Measurements from ENCODE around the gene DLG1. TPM values are rescaled to one million over a fixed set of nuclear protein-coding genes. Genes with fewer than 3 reads are reported as not detected.

Gene DLG1
- total RNA-seq, 2 donors from 2014 or later: 59.0 to 98.2 TPM

DNA sequence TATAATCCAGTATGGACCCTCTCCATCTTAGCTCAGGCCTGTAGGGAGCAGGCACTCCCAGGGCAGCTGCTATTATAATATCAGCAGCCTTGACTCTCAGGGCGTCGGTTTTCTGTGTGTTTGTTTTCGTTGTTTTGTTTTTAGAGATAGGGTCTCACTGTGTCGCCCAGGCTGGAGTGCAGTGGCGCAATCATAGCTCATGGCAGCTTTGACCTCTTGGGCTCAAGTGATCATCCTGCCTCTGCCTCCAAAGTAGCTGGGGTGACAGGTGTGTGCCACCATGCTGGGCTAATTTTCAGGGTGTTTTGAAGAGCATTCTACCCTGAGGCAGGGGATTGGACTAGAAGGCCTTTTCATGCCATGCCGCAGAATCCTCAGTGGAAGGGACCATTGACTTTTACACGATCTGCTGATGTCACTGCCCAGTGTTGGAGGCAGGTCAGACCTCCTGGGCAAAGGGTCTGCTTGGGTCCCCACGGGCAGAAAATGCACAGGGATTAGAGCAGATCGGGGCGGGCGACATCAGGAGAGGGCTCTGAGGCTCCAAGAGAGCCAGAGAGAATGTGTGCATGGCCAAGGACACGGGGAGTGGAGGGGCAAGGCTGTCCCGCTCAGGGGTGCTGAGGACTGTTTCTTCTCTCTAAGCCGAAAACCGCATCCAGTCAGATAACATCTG is 276.5 kb downstream of the DLG1 start:
- H3K27me3 ChIP-seq (replicated peaks; ENCODE audit: insufficient read depth): no peaks in the 10 kb centered on the region

DNA sequence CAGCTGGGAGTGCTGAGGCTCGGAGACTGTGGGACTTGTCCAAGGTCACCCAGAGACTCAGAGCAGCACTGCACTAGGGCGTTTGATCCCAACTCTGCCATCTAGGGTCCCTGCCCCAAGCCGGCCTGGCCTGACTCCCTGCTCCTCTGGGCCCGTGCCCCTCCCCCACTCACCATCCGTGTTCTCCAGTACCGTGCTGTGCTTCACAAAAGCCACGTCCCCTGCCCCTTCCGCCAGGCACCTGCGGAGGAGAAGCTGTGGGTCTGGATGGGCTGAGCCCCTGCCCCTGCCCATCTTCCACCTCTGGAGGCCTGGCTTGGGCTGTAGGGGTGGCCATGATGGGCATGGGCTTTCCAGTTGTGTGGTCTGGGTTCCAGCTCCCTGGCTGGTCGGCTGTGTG is 277.2 kb downstream of the DLG1 start:
- TF ChIP-seq POLR2AphosphoS5 (IDR thresholded peaks at IDR 0.05) (no peak), POLR2A (IDR thresholded peaks at IDR 0.05) (no peak), CTCF (IDR thresholded peaks at IDR 0.05) (no peak)
- WGBS: 83% methylated on average over 10 of the region's 10 CpGs
- intact Hi-C loops (cut with DNase I): no loop called here
- Histone ChIP-seq H3K4me1 (replicated peaks) (no peaks in the 10 kb centered on the region), H3K36me3 (no peaks in the 10 kb centered on the region), H3K9me3 (no peaks in the 10 kb centered on the region), H3K27ac (no peak overlapping the region), H3K27me3 (replicated peaks; ENCODE audit: insufficient read depth) (no peaks in the 10 kb centered on the region), H3K4me3 (no peak overlapping the region)
- no peak for DNase-seq (ENCODE audit: low spot score)

More for the DNA sequence above, 276.5 kb downstream of the DLG1 start:
- no peak overlapping the region for H3K4me3 ChIP-seq
- no peaks in the 10 kb centered on the region for H3K9me3 ChIP-seq
- WGBS: 91% methylated on average over 15 of the region's 15 CpGs
- intact Hi-C loops (cut with DNase I): no loop called here
- no peak for DNase-seq (ENCODE audit: low spot score)
- H3K4me1 ChIP-seq (replicated peaks): no peaks in the 10 kb centered on the region
- TF ChIP-seq POLR2AphosphoS5 (IDR thresholded peaks at IDR 0.05): no peak
- no peak for TF ChIP-seq POLR2A (IDR thresholded peaks at IDR 0.05)
- no peak for TF ChIP-seq CTCF (IDR thresholded peaks at IDR 0.05)
- H3K27ac ChIP-seq: no peak overlapping the region
- H3K36me3 ChIP-seq: no peaks in the 10 kb centered on the region

GRCh38 chr3:197019535-197019934 is 278.9 kb downstream of the DLG1 start:
- H3K4me1 ChIP-seq (replicated peaks): no peaks in the 10 kb centered on the region
- H3K27me3 ChIP-seq (replicated peaks; ENCODE audit: insufficient read depth): no peaks in the 10 kb centered on the region
- intact Hi-C loops (cut with DNase I): no loop called here
- no peaks in the 10 kb centered on the region for H3K36me3 ChIP-seq
- H3K4me3 ChIP-seq: no peak overlapping the region
- H3K27ac ChIP-seq: no peak overlapping the region
- TF ChIP-seq POLR2AphosphoS5 (IDR thresholded peaks at IDR 0.05): no peak
- no peaks in the 10 kb centered on the region for H3K9me3 ChIP-seq
- WGBS: 86% methylated on average over 13 of the region's 13 CpGs
- DNase-seq (ENCODE audit: low spot score): no peak

DNA sequence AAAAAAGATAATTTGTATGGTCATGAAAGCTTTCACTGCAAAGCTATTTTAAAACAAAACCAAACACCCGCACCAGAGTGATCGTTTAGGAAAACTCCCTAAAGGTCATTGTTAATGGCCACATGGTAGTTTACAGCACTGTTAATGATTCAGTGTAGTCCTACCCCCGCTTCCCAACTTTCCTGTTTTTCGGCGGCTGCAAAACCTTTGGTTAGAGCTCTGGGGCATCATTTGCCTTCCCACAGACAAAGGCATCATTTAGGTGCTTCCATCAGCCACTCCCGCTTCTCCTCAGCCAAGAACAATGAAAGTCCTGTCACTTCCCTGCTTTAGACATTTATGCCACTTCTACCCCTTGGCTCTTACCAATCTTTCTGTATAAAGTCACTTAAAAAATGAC is 279.4 kb downstream of the DLG1 start:
- intact Hi-C loops (cut with DNase I): no loop called here
- Histone ChIP-seq H3K9me3 (no peaks in the 10 kb centered on the region), H3K4me1 (replicated peaks) (no peaks in the 10 kb centered on the region), H3K36me3 (no peaks in the 10 kb centered on the region), H3K27me3 (replicated peaks; ENCODE audit: insufficient read depth) (no peaks in the 10 kb centered on the region), H3K27ac (no peak overlapping the region), H3K4me3 (no peak overlapping the region)
- WGBS: 49% methylated on average over 6 of the region's 6 CpGs
- TF ChIP-seq POLR2A (IDR thresholded peaks at IDR 0.05): no peak
- DNase-seq (ENCODE audit: low spot score): no peak

- Histone ChIP-seq H3K9me3 (no peaks in the 10 kb centered on the region), H3K27me3 (replicated peaks; ENCODE audit: insufficient read depth) (no peaks in the 10 kb centered on the region), H3K4me3 (no peak overlapping the region), H3K27ac (no peak overlapping the region), H3K4me1 (replicated peaks) (no peaks in the 10 kb centered on the region), H3K36me3 (no peaks in the 10 kb centered on the region)
- WGBS: 95% methylated on average over 15 of the region's 18 CpGs
- no peak for DNase-seq (ENCODE audit: low spot score)
- TF ChIP-seq CTCF (IDR thresholded peaks at IDR 0.05) (no peak), POLR2A (IDR thresholded peaks at IDR 0.05) (no peak), POLR2AphosphoS5 (IDR thresholded peaks at IDR 0.05) (no peak)
- intact Hi-C loops (cut with DNase I): no loop called here
Measured at GRCh38 chr3:197017003-197017402, 281.4 kb downstream of the DLG1 start.
